ENCODE results near the gene SLK. TPM values are rescaled to one million over a fixed set of nuclear protein-coding genes. Genes with fewer than 3 reads are reported as not detected.

SLK gene
- total and polyA plus RNA-seq, 10 of the 15 experiments (the other 5 are each of a cell fraction or from before 2014, with no cell fraction given) = 2.5 to 24.2 (median 11.1) TPM

- TF ChIP-seq BCLAF1 (IDR thresholded peaks at IDR 0.05) (no peak), SP1 (IDR thresholded peaks at IDR 0.05; ENCODE audit: low read depth, low read length) (no peak), CEBPB (IDR thresholded peaks at IDR 0.05; ENCODE audit: borderline replicate concordance in 1 of 2, low read depth in 2 of 2, low read length in 2 of 2) (no peak), HDGF (IDR thresholded peaks at IDR 0.05) (no peak), ZNF622 (IDR thresholded peaks at IDR 0.05) (no peak), ZZZ3 (IDR thresholded peaks at IDR 0.05; ENCODE audit: control insufficient read depth, insufficient read length, low read depth) (no peak), MTA3 (IDR thresholded peaks at IDR 0.05; ENCODE audit: borderline replicate concordance, low read length) (no peak), CBFB (IDR thresholded peaks at IDR 0.05; ENCODE audit: low read depth) (no peak)
Measured at GRCh38 chr10:103933557-103934121, 33.3 kb upstream of the SLK start (continued).

- H2AFZ ChIP-seq (ENCODE audit: control insufficient read depth, low read depth, low read length) = no peak overlapping the region
- in situ Hi-C loops (cut with MboI) = no loop called here
- RAD21 ChIA-PET (ENCODE audit: unreplicated experiment) = no interaction called here
Measured at GRCh38 chr10:103934308-103934707, 32.6 kb upstream of the SLK start.

More at GRCh38 chr10:103934308-103934707, 32.6 kb upstream of the SLK start:
- no peaks in the 10 kb centered on the region for H3K4me1 ChIP-seq (ENCODE audit: control insufficient read depth, insufficient read depth, low read length)
- H3K79me2 ChIP-seq (ENCODE audit: control insufficient read depth, insufficient read depth, low read length) = no peaks in the 10 kb centered on the region
- no peak overlapping the region for H3K27ac ChIP-seq (ENCODE audit: control insufficient read depth, insufficient read depth)
- H3K4me3 ChIP-seq = no peak overlapping the region
- POLR2A ChIA-PET = no interaction called here
- H3K9ac ChIP-seq (ENCODE audit: control insufficient read depth, insufficient read depth, low read length) = no peak overlapping the region
- ATAC-seq = no peak
- H3K36me3 ChIP-seq (ENCODE audit: control insufficient read depth in 2 of 2, insufficient read depth in 2 of 2, low read length in 1 of 2) = no peaks in the 10 kb centered on the region
- WGBS (ENCODE audit: insufficient coverage, insufficient replicate concordance, low lambda C conversion rate, missing lambda C conversion rate) = 66% methylated on average over 6 of the region's 6 CpGs
- no peaks in the 10 kb centered on the region for H3K9me3 ChIP-seq (replicated peaks; ENCODE audit: control insufficient read depth, insufficient read depth, low read length)
- DNase-seq (ENCODE audit: low read depth, low spot score) = no peak
- CTCF ChIA-PET = no interaction called here
- no TSS peak for BruUV-seq (replicated peaks)
- SMC1A ChIA-PET (ENCODE audit: uncharacterized antibody, unreplicated experiment) = no interaction called here
- no peak for FAIRE-seq
- intact Hi-C loops (cut with micrococcal nuclease; ENCODE audit: unreplicated experiment) = no loop called here
- H4K20me1 ChIP-seq (ENCODE audit: control insufficient read depth, insufficient read depth) = no peaks in the 10 kb centered on the region
- H3K27me3 ChIP-seq (replicated peaks in 1 of 2; ENCODE audit: control insufficient read depth in 2 of 2, insufficient read depth in 2 of 2, low read length in 1 of 2) = no peaks in the 10 kb centered on the region
- no peak for TF ChIP-seq YY1 (IDR thresholded peaks at IDR 0.05; ENCODE audit: low read depth, low read length)
- no peak for TF ChIP-seq JUNB (IDR thresholded peaks at IDR 0.05)
- TF ChIP-seq ZNF274 (IDR thresholded peaks at IDR 0.05; ENCODE audit: insufficient read depth, insufficient read length) = no peak
- TF ChIP-seq IRF4 (IDR thresholded peaks at IDR 0.05; ENCODE audit: low read depth, low read length) = no peak
- TF ChIP-seq SIX5 (IDR thresholded peaks at IDR 0.05; ENCODE audit: low read depth, low read length, severe bottlenecking) = no peak
- no peak for TF ChIP-seq PAX8 (IDR thresholded peaks at IDR 0.05)
- no peak for TF ChIP-seq ZBED1 (IDR thresholded peaks at IDR 0.05; ENCODE audit: borderline replicate concordance)
- TF ChIP-seq ESRRA (IDR thresholded peaks at IDR 0.05; ENCODE audit: low read length) = no peak
- no peak for TF ChIP-seq CBX5 (IDR thresholded peaks at IDR 0.05; ENCODE audit: low read depth)
- no peak for TF ChIP-seq ZBTB4 (CRISPR knock-in tag; IDR thresholded peaks at IDR 0.05)
- TF ChIP-seq ZNF24 (IDR thresholded peaks at IDR 0.05) = no peak
- H3K4me2 ChIP-seq (ENCODE audit: control insufficient read depth, insufficient read depth) = no peak overlapping the region

Data from GM12878 (cell line).